Smooth muscle cell of the brain vasculature (primary cell): ENCODE results near the gene UBD.
A peak's percentile ranks its signal among the peaks of the same experiment; 100 is the strongest.

Source experiments
- DNase-seq: peaks from one replicate; pipeline ENCODE4 v3.0.0-alpha.2; 2012; ENCODE audit warnings: low read depth, low spot score

UBD gene

GRCh38 chr6:29559524-29560287 lies at the start of gene UBD:
TSS of gene UBD (minus strand) at chr6:29559732. CDS start at chr6:29559701, 31 bp downstream.
- no peak for DNase-seq

- DNase-seq, result no peak
Observed at GRCh38 chr6:29608131-29608530, 48.6 kb upstream of the UBD start.

DNA sequence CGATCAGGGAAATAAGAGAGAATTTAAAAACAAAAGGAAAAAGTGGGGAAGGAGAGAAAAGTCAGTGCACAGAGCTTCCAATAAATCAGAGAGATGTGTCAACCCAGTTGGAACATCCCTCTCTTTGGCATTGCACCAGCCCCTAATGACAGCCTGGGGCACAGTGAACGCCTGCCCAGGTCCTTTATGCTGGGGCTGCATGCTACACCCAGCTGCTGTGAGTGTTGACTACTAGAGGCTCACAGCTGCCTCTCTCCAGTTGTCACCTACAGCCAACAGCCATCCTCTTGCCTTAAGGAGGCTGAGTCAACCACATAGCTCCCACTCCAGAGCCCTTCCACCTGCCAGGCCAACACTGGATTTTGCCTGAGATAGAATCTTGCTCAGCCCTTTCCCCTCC lies 44.4 kb upstream of the UBD start:
- no peak for DNase-seq

DNA sequence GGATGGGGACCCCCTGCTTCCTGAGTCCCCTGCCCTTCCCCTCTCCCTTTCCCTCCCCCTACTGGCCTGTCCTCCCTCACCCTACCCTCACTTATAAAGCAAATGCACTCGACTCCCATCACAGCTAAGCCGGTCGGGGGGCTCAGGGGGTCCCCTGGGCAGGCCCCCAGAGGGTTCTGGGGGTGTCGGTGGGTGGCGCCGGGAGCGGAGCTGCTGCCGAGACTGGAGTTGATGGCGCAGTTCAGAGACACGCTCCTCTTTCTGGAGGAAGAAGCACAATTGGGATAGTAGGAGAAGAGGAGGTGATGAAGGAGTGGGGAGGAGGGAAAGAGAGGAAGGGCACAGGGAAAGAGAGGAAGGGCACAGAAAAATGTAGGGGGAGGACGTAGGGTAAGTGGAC lies 43.9 kb upstream of the UBD start:
- no peak for DNase-seq

GRCh38 chr6:29602564-29603361 lies 43.2 kb upstream of the UBD start:
- no peak for DNase-seq

- no peak for DNase-seq
Observed at GRCh38 chr6:29598172-29598747, 38.7 kb upstream of the UBD start.

GRCh38 chr6:29597184-29597583 lies 37.7 kb upstream of the UBD start:
- DNase-seq, result no peak

DNA sequence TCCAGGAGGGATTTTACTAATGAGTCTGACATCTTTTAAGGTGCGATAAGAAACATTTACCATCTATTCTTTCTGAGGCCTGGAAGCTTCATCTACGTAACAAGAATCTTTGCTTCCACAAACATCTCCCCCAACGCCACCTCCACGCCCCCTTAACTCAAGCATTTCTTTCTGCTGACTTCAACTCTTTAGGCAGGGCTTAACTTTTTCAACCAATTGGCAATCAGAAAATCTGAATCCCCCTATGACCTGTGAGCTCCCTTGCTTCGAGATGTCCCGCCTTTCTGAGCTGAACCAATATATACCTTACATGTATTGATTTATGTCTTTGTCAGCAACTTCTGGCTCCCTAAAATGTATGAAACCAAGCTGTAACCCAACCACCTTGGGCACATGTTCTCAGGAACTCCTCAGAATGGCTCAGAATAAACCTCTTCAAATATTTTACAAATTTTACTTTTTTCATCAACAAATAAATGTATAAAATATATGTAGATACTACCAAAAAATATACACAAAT lies 36.9 kb upstream of the UBD start:
- DNase-seq, result no peak

GRCh38 chr6:29593199-29593855 lies 33.8 kb upstream of the UBD start:
- DNase-seq, result no peak

- no peak for DNase-seq
Observed at GRCh38 chr6:29591677-29592076, 32.1 kb upstream of the UBD start.

- no peak for DNase-seq
Observed at GRCh38 chr6:29590218-29590808, 30.8 kb upstream of the UBD start.

- DNase-seq, result peak; percentile 15
Observed at GRCh38 chr6:29589423-29590048, 30.0 kb upstream of the UBD start.

GRCh38 chr6:29584821-29585220 lies 25.3 kb upstream of the UBD start, which contains the start of gene OR2H2:
TSS of gene OR2H2 (plus strand) at chr6:29585121. CDS start at chr6:29587945, 2,824 bp downstream.
- no peak for DNase-seq

DNA sequence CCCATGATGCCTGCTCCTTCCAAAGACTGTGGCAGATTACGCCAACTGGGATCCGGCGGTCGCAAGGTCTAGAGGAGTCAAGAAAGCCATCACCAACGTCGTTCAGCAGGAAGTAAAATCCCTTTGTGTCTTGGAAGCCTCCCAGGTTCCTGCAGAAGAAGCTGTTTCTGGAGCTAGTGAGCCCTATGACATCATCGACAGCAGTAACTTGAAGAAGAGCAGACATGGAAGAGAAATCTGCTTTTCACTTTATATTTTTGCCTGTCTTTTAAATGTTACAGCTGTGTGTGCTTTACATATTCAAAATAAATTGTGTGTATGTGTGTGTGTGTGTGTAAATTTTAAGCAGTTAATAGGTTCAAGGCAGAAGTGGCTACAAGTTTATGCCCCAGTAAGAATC lies 18.0 kb upstream of the UBD start:
- no peak for DNase-seq

DNA sequence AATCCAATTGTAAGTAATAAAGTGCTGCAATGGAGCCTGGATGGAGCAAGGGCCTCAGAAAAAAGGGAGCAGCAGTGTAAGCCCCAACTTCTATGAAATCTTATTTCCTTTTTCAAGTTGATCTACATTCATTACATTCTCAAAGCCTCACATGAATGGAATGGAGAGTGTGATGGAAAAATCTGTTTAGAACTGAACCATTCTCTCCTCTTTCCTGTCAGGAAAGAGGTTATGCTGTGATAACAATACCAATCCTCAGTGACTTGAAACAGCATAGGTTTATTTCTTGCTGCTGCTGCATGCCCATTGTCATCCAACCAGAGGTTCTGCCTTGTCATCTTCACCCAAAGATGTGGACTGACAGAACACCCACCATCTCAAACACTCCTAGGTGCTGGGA lies 16.5 kb upstream of the UBD start:
- no peak for DNase-seq

DNA sequence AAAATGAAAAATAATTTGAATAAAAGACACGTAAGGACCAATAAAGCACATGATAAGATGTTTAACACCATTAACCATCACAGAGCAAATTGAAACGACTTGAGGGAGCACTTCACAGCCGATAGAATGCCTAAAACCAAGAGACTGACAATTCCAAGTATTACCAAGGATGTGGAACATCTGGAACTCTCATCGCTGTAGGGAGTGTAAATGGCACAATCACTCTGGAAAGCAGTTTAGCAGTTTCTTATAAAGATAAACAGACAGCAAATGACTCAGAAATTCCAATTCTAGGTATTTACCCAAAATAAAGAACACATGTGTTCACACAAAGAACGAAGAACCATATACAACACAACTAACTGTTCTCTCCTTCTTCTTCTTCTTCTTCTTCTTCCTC lies 8.5 kb upstream of the UBD start:
- no peak for DNase-seq

DNA sequence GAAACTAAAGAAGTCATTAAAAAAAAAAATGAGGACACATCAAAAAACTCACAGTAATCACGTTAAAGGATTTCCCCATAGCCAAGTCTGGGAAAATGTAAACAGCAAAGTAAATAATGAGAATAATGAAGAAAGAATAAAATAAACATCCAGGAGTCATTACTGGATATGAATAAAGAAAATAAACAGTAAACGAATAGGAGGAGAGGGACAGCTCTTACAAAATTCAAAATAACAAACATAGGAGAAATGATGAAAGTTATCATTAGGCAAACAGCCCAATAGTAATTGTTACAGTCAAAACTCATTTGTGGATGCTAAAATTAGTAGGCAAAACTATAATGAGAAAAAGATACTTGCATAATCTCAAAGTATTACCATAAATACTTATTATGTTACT lies 8.0 kb upstream of the UBD start:
- DNase-seq, result no peak

DNA sequence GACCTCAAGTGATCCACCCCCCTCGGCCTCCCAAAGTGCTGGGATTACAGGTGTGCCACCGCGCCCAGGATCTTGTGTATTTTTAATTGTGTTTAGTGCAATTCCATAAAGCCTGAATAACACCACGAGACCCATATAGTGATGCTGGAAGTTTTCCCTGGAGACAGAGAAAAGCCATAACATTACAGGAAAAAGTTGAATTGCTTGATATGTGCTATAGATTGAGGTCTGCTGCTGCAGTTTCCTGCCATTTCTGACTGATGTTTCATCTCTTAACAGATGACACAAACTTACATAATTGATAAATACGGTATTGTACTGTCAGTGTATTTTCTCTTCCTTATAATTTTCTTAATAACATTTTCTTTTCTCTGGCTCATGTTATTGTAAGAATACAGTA lies 7.3 kb upstream of the UBD start:
- DNase-seq, result no peak

DNA sequence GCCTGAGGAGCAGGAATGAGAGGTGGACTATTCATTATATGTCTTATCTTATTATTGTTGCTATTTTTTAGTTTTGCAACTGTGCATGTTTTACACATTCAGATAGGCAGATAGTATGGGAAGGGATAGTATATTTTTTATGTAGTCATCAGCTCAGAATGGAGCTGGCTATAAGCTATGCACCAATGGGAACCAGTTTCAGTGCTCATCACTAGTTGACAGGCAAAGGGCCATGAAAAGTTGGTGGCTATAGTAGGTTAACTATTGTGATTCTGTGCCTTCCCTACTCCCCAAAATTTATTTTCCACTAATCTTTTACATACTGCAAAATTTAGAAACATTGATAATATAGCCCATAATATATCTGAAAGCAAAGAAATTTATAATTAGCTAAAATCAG lies 5.3 kb upstream of the UBD start:
- no peak for DNase-seq

DNA sequence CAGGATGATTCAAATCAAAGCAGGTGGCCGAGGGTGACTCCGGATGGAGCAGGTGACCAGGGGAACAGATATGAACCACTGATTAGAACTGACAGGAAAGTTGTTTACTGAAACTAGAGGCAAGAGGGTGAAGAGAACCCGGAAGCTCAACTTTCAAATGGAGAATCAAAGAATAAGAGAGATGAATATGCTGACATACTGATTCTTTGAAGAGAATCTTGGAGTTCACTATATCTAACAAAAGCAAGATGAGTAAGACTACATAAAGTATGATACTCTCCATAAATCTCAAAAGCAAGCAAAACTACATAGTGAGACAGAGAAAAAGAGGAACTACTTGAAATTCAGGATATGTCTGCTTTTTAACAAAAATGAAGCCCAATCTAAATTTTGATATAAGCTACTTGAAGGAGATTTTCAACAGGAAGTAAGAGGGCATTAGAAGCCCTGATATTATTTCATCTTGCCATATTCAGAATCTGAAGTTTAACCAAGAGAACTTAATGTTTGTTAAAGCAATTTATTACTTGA lies 4.0 kb upstream of the UBD start:
- DNase-seq, result no peak
